IMR-90 (cell line): Measurements from ENCODE around the gene RPUSD4. TPM values are rescaled to one million over a fixed set of nuclear protein-coding genes. Genes with fewer than 3 reads are reported as not detected.

Experiments used
- BHLHE40 ChIP-seq: fragments of 150-350 bp; IDR thresholded peaks from 2 replicates; pipeline ENCODE4 v1.6.1; 2016; ENCODE audit warnings: mild to moderate bottlenecking, low read depth, low read length
- MAZ ChIP-seq: IDR thresholded peaks from 2 replicates; pipeline ENCODE4 v1.6.1; 2012; ENCODE audit warnings: low read depth, mild to moderate bottlenecking, low read length, improper control_type of control experiment, moderate library complexity, borderline replicate concordance
- NFE2L2 ChIP-seq: fragments of 150-350 bp; IDR thresholded peaks from 2 replicates; pipeline ENCODE4 v1.6.1; 2016; ENCODE audit warnings: low read depth, mild to moderate bottlenecking, low read length
- RCOR1 ChIP-seq: IDR thresholded peaks from 2 replicates; pipeline ENCODE4 v1.6.1; 2012; ENCODE audit warnings: mild to moderate bottlenecking, low read length, improper control_type of control experiment; ENCODE audit not compliant: insufficient replicate concordance
- polyA plus RNA-seq, 3 experiments: library from polyadenylated mRNA; depleted of rRNA; stranded (reverse); fragments of >200 nt; gene quantifications; 2 replicates each; pipeline ENCODE4 v1.2.3, GENCODE V29; 2012; ENCODE audit warnings: low replicate concordance in 1 of 3
- total RNA-seq: library from RNA; depleted of rRNA; stranded (reverse); fragments of >200 nt; gene quantifications from 2 replicates; pipeline ENCODE4 v1.2.3, GENCODE V29; 2012
- TF ChIP-seq, protein P1 (sequence below): fragments of 150-350 bp; IDR thresholded peaks from 2 replicates; pipeline ENCODE4 v1.6.1; 2016; ENCODE audit warnings: low read depth, mild to moderate bottlenecking, low read length, moderate library complexity, borderline replicate concordance

The RPUSD4 gene
- total and polyA plus RNA-seq, 2 of the 4 experiments (the other 2 are of a cell fraction): 22.1 to 30.6 TPM

GRCh38 chr11:126182787-126183445, 28.5 kb downstream of the RPUSD4 start (continued):
- TF ChIP-seq, protein P1, sequence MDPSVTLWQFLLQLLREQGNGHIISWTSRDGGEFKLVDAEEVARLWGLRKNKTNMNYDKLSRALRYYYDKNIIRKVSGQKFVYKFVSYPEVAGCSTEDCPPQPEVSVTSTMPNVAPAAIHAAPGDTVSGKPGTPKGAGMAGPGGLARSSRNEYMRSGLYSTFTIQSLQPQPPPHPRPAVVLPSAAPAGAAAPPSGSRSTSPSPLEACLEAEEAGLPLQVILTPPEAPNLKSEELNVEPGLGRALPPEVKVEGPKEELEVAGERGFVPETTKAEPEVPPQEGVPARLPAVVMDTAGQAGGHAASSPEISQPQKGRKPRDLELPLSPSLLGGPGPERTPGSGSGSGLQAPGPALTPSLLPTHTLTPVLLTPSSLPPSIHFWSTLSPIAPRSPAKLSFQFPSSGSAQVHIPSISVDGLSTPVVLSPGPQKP: no peak
- TF ChIP-seq RCOR1 (no peak), MAZ (no peak), BHLHE40 (no peak), NFE2L2 (no peak)
